Measurements from ENCODE around the gene FAM50B.

FAM50B gene

GRCh38 chr6:3805448-3806123, 43.6 kb upstream of the FAM50B start:
- Histone ChIP-seq H3K36me3 (ENCODE audit: low read length) (no peaks in the 10 kb centered on the region), H2AFZ (ENCODE audit: low read depth, low read length, severe bottlenecking) (no peak overlapping the region), H3K4me3 (ENCODE audit: insufficient read depth, low read length, poor library complexity, severe bottlenecking) (no peak overlapping the region), H3K9me2 (replicated peaks; ENCODE audit: insufficient read depth, low read length) (no peaks in the 10 kb centered on the region), H4K20me1 (ENCODE audit: low read depth, low read length) (no peaks in the 10 kb centered on the region), H3K9ac (ENCODE audit: low read length) (no peak overlapping the region), H3K79me2 (ENCODE audit: insufficient read depth, low read length) (no peaks in the 10 kb centered on the region), H3K9me3 (ENCODE audit: insufficient read depth, low read length) (no peaks in the 10 kb centered on the region), H3K4me2 (ENCODE audit: low read depth, low read length, poor library complexity, severe bottlenecking) (no peak overlapping the region), H3F3A (ENCODE audit: insufficient read depth) (no peaks in the 10 kb centered on the region), H3K27ac (ENCODE audit: low read depth, low read length) (no peak overlapping the region), H3K27me3 (ENCODE audit: low read length) (no peaks in the 10 kb centered on the region)
- TF ChIP-seq CTCF (IDR thresholded peaks at IDR 0.05; ENCODE audit: insufficient read depth, low read length, poor library complexity, severe bottlenecking), result no peak
- TF ChIP-seq EZH2phosphoT487 (conservative IDR thresholded peaks at IDR 0.05; ENCODE audit: low read length), result no peak

- Histone ChIP-seq H3K9me3 (ENCODE audit: insufficient read depth, low read length) (no peaks in the 10 kb centered on the region), H3K27me3 (ENCODE audit: low read length) (no peaks in the 10 kb centered on the region), H3K27ac (ENCODE audit: low read depth, low read length) (no peak overlapping the region), H3K4me2 (ENCODE audit: low read depth, low read length, poor library complexity, severe bottlenecking) (no peak overlapping the region), H2AFZ (ENCODE audit: low read depth, low read length, severe bottlenecking) (no peak overlapping the region), H3K36me3 (ENCODE audit: low read length) (no peaks in the 10 kb centered on the region), H3K9ac (ENCODE audit: low read length) (no peak overlapping the region), H3K4me3 (ENCODE audit: insufficient read depth, low read length, poor library complexity, severe bottlenecking) (no peak overlapping the region), H3F3A (ENCODE audit: insufficient read depth) (no peaks in the 10 kb centered on the region), H4K20me1 (ENCODE audit: low read depth, low read length) (no peaks in the 10 kb centered on the region), H3K9me2 (replicated peaks; ENCODE audit: insufficient read depth, low read length) (no peaks in the 10 kb centered on the region), H3K79me2 (ENCODE audit: insufficient read depth, low read length) (no peaks in the 10 kb centered on the region)
- TF ChIP-seq EZH2phosphoT487 (conservative IDR thresholded peaks at IDR 0.05; ENCODE audit: low read length) (no peak), CTCF (IDR thresholded peaks at IDR 0.05; ENCODE audit: insufficient read depth, low read length, poor library complexity, severe bottlenecking) (no peak)
Measured at GRCh38 chr6:3806169-3806922, 42.8 kb upstream of the FAM50B start.

- no peak overlapping the region for H3K4me3 ChIP-seq (ENCODE audit: insufficient read depth, low read length, poor library complexity, severe bottlenecking)
- H3K36me3 ChIP-seq (ENCODE audit: low read length), result no peaks in the 10 kb centered on the region
- no peak overlapping the region for H2AFZ ChIP-seq (ENCODE audit: low read depth, low read length, severe bottlenecking)
- H3F3A ChIP-seq (ENCODE audit: insufficient read depth), result no peaks in the 10 kb centered on the region
- H4K20me1 ChIP-seq (ENCODE audit: low read depth, low read length), result no peaks in the 10 kb centered on the region
- no peak for TF ChIP-seq EZH2phosphoT487 (conservative IDR thresholded peaks at IDR 0.05; ENCODE audit: low read length)
- TF ChIP-seq CTCF (IDR thresholded peaks at IDR 0.05; ENCODE audit: insufficient read depth, low read length, poor library complexity, severe bottlenecking), result no peak
- H3K9me2 ChIP-seq (replicated peaks; ENCODE audit: insufficient read depth, low read length), result no peaks in the 10 kb centered on the region
- no peak overlapping the region for H3K4me2 ChIP-seq (ENCODE audit: low read depth, low read length, poor library complexity, severe bottlenecking)
- no peak overlapping the region for H3K9ac ChIP-seq (ENCODE audit: low read length)
- H3K27ac ChIP-seq (ENCODE audit: low read depth, low read length), result no peak overlapping the region
- no peaks in the 10 kb centered on the region for H3K79me2 ChIP-seq (ENCODE audit: insufficient read depth, low read length)
- no peaks in the 10 kb centered on the region for H3K9me3 ChIP-seq (ENCODE audit: insufficient read depth, low read length)
- H3K27me3 ChIP-seq (ENCODE audit: low read length), result no peaks in the 10 kb centered on the region
Measured at GRCh38 chr6:3808199-3808598, 41.0 kb upstream of the FAM50B start.

Data from SU-DHL-6 (cell line).